Right lobe of liver (tissue), 6 donors: Measurements from ENCODE around the gene ALG3. TPM values are rescaled to one million over a fixed set of nuclear protein-coding genes. Genes with fewer than 3 reads are reported as not detected.

Source experiments
- ATAC-seq, 4 donors: fragments of 200-7000 bp; cut with Tn5 transposase; one replicate each; pipeline ENCODE4 v1.9.1; 2020; ENCODE audit warnings: mild to moderate bottlenecking in 4 of 4, moderate library complexity in 4 of 4
- DNase-seq, 3 donors: peaks; one replicate each; pipeline ENCODE4 v3.0.0-alpha.2; 2020
- H3K27ac ChIP-seq, 3 donors: fragments of 200-600 bp; one replicate each; pipeline ENCODE4 v1.8.0; 2022
- H3K27me3 ChIP-seq, 2 donors: fragments of 200-600 bp; one replicate each; pipeline ENCODE4 v1.8.0; 2022
- H3K36me3 ChIP-seq, 4 donors: fragments of 200-600 bp; sonication (generic) in 1 of 4; one replicate each; pipeline versions ENCODE4 v1.5.1 to v1.8.0; 2017 to 2022; ENCODE audit warnings: control low read depth in 1 of 4
- H3K4me1 ChIP-seq, 4 donors: fragments of 200-600 bp; sonication (generic) in 1 of 4; one replicate each; pipeline versions ENCODE4 v1.5.1 to v1.8.0; 2017 to 2022; ENCODE audit warnings: control low read depth in 1 of 4
- H3K4me3 ChIP-seq, 3 donors: fragments of 200-600 bp; one replicate each; pipeline ENCODE4 v1.8.0; 2022
- H3K9me3 ChIP-seq, 4 donors: fragments of 200-600 bp; sonication (generic) in 1 of 4; one replicate each; pipeline versions ENCODE4 v1.5.1 to v1.8.0; 2017 to 2022; ENCODE audit warnings: control low read depth in 1 of 4
- POLR2A ChIP-seq: fragments of 450-650 bp; IDR thresholded peaks from one replicate; pipeline ENCODE4 v1.6.1; 2017; ENCODE audit warnings: antibody characterized with exemption, mild to moderate bottlenecking
- WGBS: methylation state at CpG from one replicate; pipeline ENCODE4 v1.1.6; 2018; ENCODE audit warnings: low coverage, low lambda C conversion rate; ENCODE audit not compliant: insufficient coverage; ENCODE audit errors: missing lambda C conversion rate; 5-methylcytosine and 5-hydroxymethylcytosine counted together
- intact Hi-C, 2 donors: fragments of 100-400 bp; cut with DNase I; formaldehyde crosslinking; loops; one replicate each; pipeline versions ENCODE4 v1.11.2 to v1.14.1; 2022
- total RNA-seq, 6 experiments: library from RNA; depleted of rRNA in 2 of 6; stranded (reverse); fragments of >200 nt in 2 of 6; fragmentation: NEBNext Ultra II Directional in 3 of 6; extraction: Animal tissue kit (Norgen Biotek cat#: 25700) in 3 of 6; gene quantifications; one replicate each; pipeline versions ENCODE4 v1.1.0 to v1.2.4, GENCODE V29; 2016 to 2023
- TF ChIP-seq, protein P1 (sequence below), 4 donors: fragments of 200-600 bp in 3 of 4; fragments of 450-650 bp in 1 of 4; IDR thresholded peaks; one replicate each; pipeline versions ENCODE4 v1.5.1 to v1.8.0; 2016 to 2022; ENCODE audit warnings: antibody characterized with exemption in 4 of 4, mild to moderate bottlenecking in 2 of 4
- donor health status: DM: no; HTN: yes; CAD: no.
- donor health status: DM: no; HTN: no; CAD: no.
- donor health status: DM: no; HTN: no; CAD: no.
- donor health status: DM: no; HTN: yes; CAD: no.
- donor health status: DM: no; HTN: yes; CAD: no.

The ALG3 gene
- total RNA-seq, 6 experiments from 2014 or later = 29.3 to 130 (median 35.5) TPM

- Histone ChIP-seq H3K27me3 (no peaks in the 10 kb centered on the region), H3K9me3 (no peaks in the 10 kb centered on the region), H3K4me3 (peak within 1 kb of the TSS; percentile 69 to 91 (median 89)), H3K27ac (peak within 1 kb of the TSS; percentile 65 to 84 (median 73)), H3K36me3 (peaks cover 0 to 9% (median 0%) of the 10 kb centered on the region in 4 donors), H3K4me1 (peaks cover 0 to 16% (median 5%) of the 10 kb centered on the region in 4 donors)
- 0% methylated on average over 9 of the region's 54 CpGs for WGBS
- ATAC-seq (peak; percentile 96 to 98 (median 96)), DNase-seq (peak; percentile 95 to 97 (median 97))
- intact Hi-C loops = loop anchor here (10.0 kb wide), 1 partner anchor 105 kb away; no protein-coding TSS in a partner anchor
- TF ChIP-seq, protein P1, sequence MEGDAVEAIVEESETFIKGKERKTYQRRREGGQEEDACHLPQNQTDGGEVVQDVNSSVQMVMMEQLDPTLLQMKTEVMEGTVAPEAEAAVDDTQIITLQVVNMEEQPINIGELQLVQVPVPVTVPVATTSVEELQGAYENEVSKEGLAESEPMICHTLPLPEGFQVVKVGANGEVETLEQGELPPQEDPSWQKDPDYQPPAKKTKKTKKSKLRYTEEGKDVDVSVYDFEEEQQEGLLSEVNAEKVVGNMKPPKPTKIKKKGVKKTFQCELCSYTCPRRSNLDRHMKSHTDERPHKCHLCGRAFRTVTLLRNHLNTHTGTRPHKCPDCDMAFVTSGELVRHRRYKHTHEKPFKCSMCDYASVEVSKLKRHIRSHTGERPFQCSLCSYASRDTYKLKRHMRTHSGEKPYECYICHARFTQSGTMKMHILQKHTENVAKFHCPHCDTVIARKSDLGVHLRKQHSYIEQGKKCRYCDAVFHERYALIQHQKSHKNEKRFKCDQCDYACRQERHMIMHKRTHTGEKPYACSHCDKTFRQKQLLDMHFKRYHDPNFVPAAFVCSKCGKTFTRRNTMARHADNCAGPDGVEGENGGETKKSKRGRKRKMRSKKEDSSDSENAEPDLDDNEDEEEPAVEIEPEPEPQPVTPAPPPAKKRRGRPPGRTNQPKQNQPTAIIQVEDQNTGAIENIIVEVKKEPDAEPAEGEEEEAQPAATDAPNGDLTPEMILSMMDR (IDR thresholded peaks at IDR 0.05) = peak; percentile 55 to 60 (median 58)
- peak; percentile 77 for TF ChIP-seq POLR2A
Observed at GRCh38 chr3:184249412-184250166, 827 bp upstream of the ALG3 start, which contains the start of gene EEF1AKMT4. Gene EEF1AKMT4 (plus strand): TSS chr3:184249672. CDS start chr3:184249695, 23 bp downstream.

DNA sequence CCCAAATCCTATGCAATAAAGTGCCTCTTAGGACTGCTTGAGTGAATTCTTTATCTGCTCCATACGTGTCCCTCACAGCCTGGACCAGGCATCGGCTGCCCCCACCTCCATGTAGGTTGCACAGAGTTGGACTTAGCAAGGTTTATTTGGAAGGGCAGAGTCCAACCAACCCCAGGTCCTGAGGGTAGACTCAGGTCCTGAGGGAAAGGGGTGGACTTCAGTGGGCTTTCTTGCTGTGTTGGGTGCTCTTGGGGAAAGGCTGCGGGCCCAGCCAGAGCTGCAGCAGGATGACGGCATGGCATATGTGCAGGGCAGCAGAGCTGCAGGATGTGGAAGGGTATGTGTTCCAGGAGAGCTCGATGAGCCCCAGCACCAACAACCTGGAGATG, 6.5 kb downstream of the ALG3 start:
- H3K9me3 ChIP-seq = no peaks in the 10 kb centered on the region
- TF ChIP-seq, protein P1 (IDR thresholded peaks at IDR 0.05) = no peak
- TF ChIP-seq POLR2A = no peak
- H3K36me3 ChIP-seq = peaks cover 0 to 31% (median 4%) of the 10 kb centered on the region in 4 donors
- no peaks in the 10 kb centered on the region for H3K27me3 ChIP-seq
- H3K4me1 ChIP-seq = peaks cover 0 to 16% (median 5%) of the 10 kb centered on the region in 4 donors
- 42% methylated on average over 3 of the region's 5 CpGs for WGBS
- DNase-seq = no peak
- intact Hi-C loops = loop anchor here (10.0 kb wide), 1 partner anchor 97 kb away; no protein-coding TSS in a partner anchor
- no peak overlapping the region for H3K27ac ChIP-seq
- peak in 3 of 4 donors; percentile 8 to 38 (median 9) for ATAC-seq
- H3K4me3 ChIP-seq = no peak overlapping the region

DNA sequence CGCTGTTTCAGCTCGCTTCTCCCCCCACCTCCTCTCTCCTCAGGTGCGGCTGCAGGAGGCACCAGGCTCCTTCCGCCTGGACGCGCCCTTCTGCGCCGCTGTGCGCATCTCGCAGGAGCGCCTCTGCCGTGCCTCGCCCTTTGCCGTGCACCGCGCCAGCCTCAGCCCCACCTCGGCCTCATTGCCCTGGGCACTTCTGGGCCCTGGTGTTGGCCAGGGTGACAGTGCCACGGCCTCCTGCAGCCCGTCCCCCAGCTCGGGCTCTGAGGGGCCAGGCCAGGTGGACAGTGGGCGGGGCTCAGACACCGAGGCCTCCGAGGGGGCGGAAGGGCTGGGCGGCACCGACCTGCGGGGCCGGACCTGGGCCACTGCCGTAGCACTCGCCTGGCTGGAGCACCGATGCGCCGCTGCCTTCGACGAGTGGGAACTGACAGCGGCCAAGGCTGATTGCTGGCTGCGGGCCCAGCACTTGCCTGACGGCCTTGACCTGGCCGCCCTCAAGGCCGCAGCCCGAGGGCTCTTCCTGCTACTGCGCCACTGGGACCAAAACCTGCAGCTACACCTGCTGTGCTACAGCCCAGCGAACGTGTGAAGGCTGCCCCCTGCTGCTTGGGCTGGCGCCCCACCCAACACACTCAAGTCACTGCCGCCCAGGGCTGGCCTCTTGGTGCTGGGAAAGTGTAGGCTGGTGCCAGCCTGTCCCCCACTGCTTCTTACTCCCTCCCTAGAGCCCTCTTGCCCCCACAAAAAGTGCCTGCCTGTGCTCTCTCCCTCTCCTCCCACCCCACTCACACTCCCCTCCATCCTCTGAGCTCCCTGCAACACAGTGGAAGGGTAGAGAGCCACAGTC, 7.1 kb downstream of the ALG3 start:
- H3K4me3 ChIP-seq = no peak overlapping the region
- WGBS = 5% methylated on average over 4 of the region's 46 CpGs
- DNase-seq = peak; percentile 83 to 88 (median 83)

GRCh38 chr3:184241141-184241446, 7.7 kb downstream of the ALG3 start:
- peaks cover 0 to 16% (median 4%) of the 10 kb centered on the region in 4 donors for H3K4me1 ChIP-seq
- H3K27ac ChIP-seq = no peak overlapping the region

More for the DNA sequence above, 7.1 kb downstream of the ALG3 start:
- H3K36me3 ChIP-seq = peaks cover 0 to 31% (median 4%) of the 10 kb centered on the region in 4 donors
- peaks cover 0 to 16% (median 4%) of the 10 kb centered on the region in 4 donors for H3K4me1 ChIP-seq
- intact Hi-C loops = loop anchor here (10.0 kb wide), 1 partner anchor 97 kb away; no protein-coding TSS in a partner anchor
- H3K27ac ChIP-seq = no peak overlapping the region
- ATAC-seq = peak; percentile 94 to 97 (median 96)
- no peaks in the 10 kb centered on the region for H3K9me3 ChIP-seq
- TF ChIP-seq, protein P1 (IDR thresholded peaks at IDR 0.05) = peak; percentile 66 to 87 (median 71)
- peak; percentile 23 for TF ChIP-seq POLR2A
- no peaks in the 10 kb centered on the region for H3K27me3 ChIP-seq

More at GRCh38 chr3:184241141-184241446, 7.7 kb downstream of the ALG3 start:
- ATAC-seq (no peak), DNase-seq (peak in 1 of 3 donors; percentile 47)
- Histone ChIP-seq H3K27me3 (no peaks in the 10 kb centered on the region), H3K9me3 (no peaks in the 10 kb centered on the region), H3K36me3 (peaks cover 0 to 31% (median 4%) of the 10 kb centered on the region in 4 donors), H3K4me3 (no peak overlapping the region)
- intact Hi-C loops = loop anchor here (10.0 kb wide), 1 partner anchor 96 kb away; no protein-coding TSS in a partner anchor
- TF ChIP-seq, protein P1 (IDR thresholded peaks at IDR 0.05) = no peak
- WGBS = no CpG with 5 or more reads among the region's 17 CpGs
